Measurements from ENCODE around the gene SV2C.

DNA sequence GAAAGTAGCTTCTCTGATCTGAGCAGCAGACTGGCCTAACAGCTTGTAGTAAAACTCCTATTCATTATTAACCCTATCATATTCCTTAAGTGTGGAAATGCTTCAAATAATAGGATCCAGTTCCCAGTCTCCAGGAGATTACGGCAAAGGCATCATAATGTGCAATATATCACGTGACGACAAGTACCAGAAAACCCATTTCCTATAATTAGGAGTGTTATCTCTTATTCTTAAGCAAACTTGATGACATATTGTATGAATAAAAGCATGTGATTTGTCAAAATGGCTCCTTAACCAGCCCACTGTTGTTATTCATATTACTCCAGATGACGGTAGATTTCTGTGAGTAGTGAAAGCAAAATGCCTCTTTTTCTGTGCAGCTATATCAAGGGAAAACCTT is 2.9 kb downstream of the SV2C start:
- TF ChIP-seq, protein P1, sequence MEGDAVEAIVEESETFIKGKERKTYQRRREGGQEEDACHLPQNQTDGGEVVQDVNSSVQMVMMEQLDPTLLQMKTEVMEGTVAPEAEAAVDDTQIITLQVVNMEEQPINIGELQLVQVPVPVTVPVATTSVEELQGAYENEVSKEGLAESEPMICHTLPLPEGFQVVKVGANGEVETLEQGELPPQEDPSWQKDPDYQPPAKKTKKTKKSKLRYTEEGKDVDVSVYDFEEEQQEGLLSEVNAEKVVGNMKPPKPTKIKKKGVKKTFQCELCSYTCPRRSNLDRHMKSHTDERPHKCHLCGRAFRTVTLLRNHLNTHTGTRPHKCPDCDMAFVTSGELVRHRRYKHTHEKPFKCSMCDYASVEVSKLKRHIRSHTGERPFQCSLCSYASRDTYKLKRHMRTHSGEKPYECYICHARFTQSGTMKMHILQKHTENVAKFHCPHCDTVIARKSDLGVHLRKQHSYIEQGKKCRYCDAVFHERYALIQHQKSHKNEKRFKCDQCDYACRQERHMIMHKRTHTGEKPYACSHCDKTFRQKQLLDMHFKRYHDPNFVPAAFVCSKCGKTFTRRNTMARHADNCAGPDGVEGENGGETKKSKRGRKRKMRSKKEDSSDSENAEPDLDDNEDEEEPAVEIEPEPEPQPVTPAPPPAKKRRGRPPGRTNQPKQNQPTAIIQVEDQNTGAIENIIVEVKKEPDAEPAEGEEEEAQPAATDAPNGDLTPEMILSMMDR (IDR thresholded peaks at IDR 0.05; ENCODE audit: low read depth, low read length), result no peak
- TF ChIP-seq EZH2phosphoT487 (IDR thresholded peaks at IDR 0.05; ENCODE audit: low read depth), result no peak
